Femur (tissue), 1 donor: ENCODE results near the gene LURAP1L.

Experiments used
- DNase-seq: peaks from one replicate; pipeline ENCODE4 v3.0.0-alpha.2; 2017

Gene LURAP1L

GRCh38 chr9:12777121-12778022, 2.6 kb downstream of the LURAP1L start:
- no peak for DNase-seq

GRCh38 chr9:12778389-12778788, 3.6 kb downstream of the LURAP1L start:
- no peak for DNase-seq

GRCh38 chr9:12781226-12781733, 6.5 kb downstream of the LURAP1L start:
- no peak for DNase-seq

GRCh38 chr9:12783767-12784460, 9.1 kb downstream of the LURAP1L start:
- no peak for DNase-seq

- no peak for DNase-seq
Measured at GRCh38 chr9:12784461-12785259, 9.8 kb downstream of the LURAP1L start.

GRCh38 chr9:12785260-12785770, 10.5 kb downstream of the LURAP1L start:
- DNase-seq, result peak; percentile 30

- DNase-seq, result no peak
Measured at GRCh38 chr9:12785941-12786340, 11.1 kb downstream of the LURAP1L start.

GRCh38 chr9:12790001-12790400, 15.2 kb downstream of the LURAP1L start:
- DNase-seq, result no peak

GRCh38 chr9:12790883-12791282, 16.1 kb downstream of the LURAP1L start:
- DNase-seq, result no peak

GRCh38 chr9:12794101-12794799, 19.4 kb downstream of the LURAP1L start:
- DNase-seq, result no peak

- DNase-seq, result no peak
Measured at GRCh38 chr9:12796601-12797000, 21.8 kb downstream of the LURAP1L start.

- no peak for DNase-seq
Measured at GRCh38 chr9:12797037-12797436, 22.2 kb downstream of the LURAP1L start.

GRCh38 chr9:12798066-12798770, 23.4 kb downstream of the LURAP1L start:
- no peak for DNase-seq

- DNase-seq, result no peak
Measured at GRCh38 chr9:12801187-12801586, 26.4 kb downstream of the LURAP1L start.

GRCh38 chr9:12801663-12802062, 26.8 kb downstream of the LURAP1L start:
- DNase-seq, result no peak

GRCh38 chr9:12802093-12802492, 27.3 kb downstream of the LURAP1L start:
- no peak for DNase-seq

- no peak for DNase-seq
Measured at GRCh38 chr9:12808569-12808968, 33.7 kb downstream of the LURAP1L start.

- DNase-seq, result no peak
Measured at GRCh38 chr9:12809720-12810119, 34.9 kb downstream of the LURAP1L start.

GRCh38 chr9:12811935-12812334, 37.1 kb downstream of the LURAP1L start:
- DNase-seq, result no peak

- DNase-seq, result no peak
Measured at GRCh38 chr9:12812710-12813109, 37.9 kb downstream of the LURAP1L start.

- no peak for DNase-seq
Measured at GRCh38 chr9:12813533-12813932, 38.7 kb downstream of the LURAP1L start.
